HG03135 (cell line): ENCODE results near the gene ZDHHC1.

Experiments used
- ATAC-seq: cut with Tn5 transposase; IDR thresholded peaks from one replicate; pipeline ENCODE4 v1.9.1; 2021; ENCODE audit warnings: mild to moderate bottlenecking, moderate library complexity; ENCODE audit not compliant: unreplicated experiment

Gene ZDHHC1, protein sequence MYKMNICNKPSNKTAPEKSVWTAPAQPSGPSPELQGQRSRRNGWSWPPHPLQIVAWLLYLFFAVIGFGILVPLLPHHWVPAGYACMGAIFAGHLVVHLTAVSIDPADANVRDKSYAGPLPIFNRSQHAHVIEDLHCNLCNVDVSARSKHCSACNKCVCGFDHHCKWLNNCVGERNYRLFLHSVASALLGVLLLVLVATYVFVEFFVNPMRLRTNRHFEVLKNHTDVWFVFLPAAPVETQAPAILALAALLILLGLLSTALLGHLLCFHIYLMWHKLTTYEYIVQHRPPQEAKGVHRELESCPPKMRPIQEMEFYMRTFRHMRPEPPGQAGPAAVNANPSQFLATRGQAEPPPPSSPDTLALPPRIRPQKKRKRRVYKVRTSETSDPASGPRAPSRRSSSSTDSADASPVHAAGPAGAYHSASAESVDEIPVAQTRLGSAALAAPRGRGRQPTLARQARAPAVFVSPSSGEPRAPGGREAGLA

DNA sequence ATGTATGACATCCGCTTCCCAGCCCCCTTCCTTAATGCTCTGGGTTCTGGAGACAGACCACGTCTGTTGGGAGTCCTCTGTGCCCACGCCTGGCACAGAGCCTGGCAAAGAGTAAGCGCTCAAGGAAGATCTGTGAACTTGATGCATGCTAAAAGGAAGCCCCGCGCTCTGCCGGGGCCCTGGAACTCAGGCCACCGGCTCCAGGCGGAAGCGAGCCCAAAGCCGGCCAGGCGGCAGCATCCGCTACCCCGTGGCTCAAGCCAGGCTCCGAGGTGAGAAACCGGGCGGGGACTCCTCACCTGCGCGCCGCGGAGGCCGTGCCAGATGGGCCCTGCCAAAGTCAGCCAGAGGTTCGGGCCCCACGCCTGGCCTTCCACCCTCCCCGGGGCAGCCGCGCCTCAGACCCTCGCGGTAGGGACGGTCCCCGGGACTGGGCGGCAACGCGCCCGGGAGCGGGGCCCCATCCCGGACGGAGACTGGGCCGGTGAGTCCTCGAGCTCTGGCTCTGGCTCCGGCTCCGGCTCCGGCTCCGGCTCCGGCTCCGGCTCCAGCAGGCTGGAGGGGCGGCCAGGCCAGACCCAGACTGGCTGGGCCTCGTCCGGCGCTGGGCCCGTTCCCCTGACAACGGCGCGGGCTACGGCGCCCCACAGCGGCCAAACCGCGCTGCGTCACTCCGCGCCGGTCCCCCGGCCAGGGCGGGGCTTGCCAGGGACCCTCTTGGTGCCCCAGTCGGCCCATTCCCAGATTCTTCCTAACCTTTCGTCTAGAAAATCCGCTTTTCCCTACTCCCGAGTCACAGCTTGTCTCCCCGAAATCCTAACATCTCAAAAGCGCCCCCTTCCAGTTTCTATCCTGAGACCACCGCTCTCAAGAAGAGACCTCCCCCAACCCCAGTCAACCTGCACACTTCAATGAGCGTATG is at the start of gene ZDHHC1:
ZDHHC1 (minus strand) TSS at position 606 of the 922 bp plus-strand sequence. CDS start 8,702 bp downstream, outside the sequence.
- ATAC-seq, result peak; percentile 77

- ATAC-seq, result no peak
These were observed 48.3 kb upstream of the ZDHHC1 start for GRCh38 chr16:67464565-67464964.

- ATAC-seq, result no peak
These were observed 47.4 kb upstream of the ZDHHC1 start for GRCh38 chr16:67463691-67464090.

DNA sequence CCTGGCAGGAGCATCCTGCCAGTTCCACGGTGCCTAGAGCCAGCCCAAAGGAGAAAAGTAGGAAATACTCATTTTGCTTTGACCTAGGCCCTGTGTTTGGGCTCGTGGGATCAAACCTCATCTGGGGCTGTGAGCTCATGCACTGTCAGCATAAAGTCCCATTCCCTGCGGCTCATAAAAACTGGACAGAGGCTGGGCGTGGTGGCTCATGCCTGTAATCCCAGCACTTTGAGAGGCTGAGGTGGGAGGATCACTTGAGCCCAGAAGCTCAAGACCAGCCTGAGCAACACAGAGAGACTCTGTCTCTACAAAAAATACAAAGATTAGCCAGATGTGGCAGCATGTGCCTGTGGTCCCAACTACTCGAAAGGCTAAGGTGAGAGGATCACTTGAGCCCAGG is 46.8 kb upstream of the ZDHHC1 start:
- no peak for ATAC-seq

GRCh38 chr16:67462279-67462655 is 46.0 kb upstream of the ZDHHC1 start:
- ATAC-seq, result no peak

DNA sequence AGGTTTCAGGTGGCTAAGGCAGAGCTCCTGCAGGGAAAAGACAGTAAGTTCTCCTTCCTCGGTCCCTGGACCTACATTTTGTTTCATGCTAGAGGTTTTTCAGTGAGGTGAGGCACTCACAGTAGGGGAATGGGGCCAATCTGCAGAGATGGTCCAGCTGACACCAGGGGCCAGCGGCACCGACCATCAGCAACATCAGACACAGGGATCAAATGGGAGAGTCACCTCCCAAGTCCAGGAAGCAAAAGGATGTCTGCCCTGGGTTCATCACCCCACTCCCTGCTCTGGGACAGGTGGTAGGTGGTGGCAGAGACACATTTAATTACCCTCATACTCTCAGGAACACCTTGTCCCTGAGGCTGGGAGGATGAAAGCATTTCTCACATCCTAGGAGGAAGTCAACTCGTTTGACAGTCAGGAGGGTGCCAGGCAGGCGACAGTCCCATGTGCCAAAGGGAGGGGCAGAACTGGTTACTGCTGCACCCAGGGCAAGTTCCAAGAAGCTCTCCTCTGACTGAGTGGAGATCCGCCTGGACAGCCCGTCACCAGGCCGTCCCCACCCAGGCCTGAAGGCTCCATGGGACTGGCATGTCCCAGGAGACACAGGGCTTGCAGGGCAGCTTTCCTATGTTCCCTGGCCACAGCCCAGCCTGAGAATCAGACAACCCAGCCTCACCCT is 45.5 kb upstream of the ZDHHC1 start:
- ATAC-seq, result no peak

GRCh38 chr16:67460961-67461360 is 44.7 kb upstream of the ZDHHC1 start:
- no peak for ATAC-seq

- no peak for ATAC-seq
These were observed 43.9 kb upstream of the ZDHHC1 start for GRCh38 chr16:67460168-67460567.

DNA sequence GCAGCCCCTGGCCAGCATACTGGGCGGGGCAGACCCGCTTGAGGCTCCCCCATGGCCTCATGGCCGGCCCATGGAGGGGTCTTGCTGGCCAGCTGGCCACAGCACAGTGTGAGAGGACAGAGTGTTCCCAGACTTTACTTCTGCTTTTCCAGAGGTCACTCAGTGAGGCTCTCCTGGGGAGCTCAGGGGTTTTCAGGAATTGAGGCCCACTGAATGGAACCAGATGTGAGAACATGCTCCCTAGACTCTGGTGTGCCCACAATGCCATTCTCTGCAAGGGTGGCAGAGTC is 43.5 kb upstream of the ZDHHC1 start:
- no peak for ATAC-seq

DNA sequence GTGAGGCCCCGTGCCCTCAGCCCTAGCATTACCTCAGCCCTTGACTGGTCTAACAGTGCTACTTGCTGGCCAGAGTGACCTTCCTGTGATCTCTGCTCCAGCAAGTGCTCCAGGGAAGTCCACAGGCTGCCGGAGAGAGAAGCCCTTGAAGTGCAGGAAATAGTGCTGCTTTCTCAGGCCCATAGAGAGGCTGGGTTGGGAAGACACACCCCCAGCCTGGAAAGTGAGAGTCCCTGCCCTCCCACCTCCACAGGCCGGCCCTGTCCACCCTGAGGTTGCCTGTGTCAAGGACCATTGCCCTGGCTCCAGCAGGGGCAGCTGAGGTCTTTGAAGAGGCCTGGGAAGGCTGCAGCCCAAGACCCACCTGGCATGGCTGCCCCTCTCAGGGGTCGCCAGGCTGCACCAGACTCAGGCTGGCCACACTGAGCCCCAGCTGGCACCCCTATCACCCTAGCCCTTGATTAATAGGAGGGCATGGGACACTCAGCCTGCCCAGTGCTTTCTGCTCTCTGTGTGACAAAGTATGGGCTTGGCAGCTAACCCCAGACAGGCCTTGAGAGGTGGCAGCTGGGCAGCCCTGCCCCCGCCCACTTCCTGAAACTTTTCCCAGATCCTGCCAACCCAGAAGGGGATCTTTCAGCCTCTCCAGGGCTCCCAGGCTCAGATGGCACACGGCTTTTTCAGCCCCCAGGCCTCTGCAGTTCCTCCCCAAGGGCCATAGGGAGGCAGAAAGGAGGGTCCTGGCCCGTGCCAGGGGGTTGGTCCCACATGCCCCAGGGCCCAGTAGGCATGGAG is 43.0 kb upstream of the ZDHHC1 start:
- ATAC-seq, result no peak

DNA sequence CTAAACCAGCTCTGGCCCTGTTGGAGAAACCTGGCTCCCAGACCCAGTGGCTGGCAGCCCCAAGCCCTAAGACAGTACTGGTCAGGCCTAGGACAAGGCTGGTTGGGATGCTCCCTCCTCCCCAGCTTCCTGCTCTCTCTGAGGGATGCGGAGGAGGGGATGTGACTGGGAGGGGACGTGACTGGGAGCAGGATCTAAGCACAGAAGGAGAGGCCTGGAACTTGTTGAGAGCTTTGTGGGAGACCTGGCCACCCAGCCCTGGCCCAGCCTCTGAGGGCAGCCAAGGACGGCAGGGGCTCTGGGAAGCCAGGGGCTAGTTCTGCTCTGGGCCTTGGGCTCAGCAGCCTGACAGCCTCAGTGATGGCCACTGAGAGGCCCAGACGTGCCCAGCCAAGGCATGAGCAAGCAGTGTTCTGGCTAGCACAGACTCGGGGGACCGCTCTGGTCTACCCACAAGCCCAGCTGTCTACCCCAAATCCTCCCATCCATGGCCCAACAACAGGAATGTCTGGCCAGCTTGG is 41.9 kb upstream of the ZDHHC1 start:
- no peak for ATAC-seq

DNA sequence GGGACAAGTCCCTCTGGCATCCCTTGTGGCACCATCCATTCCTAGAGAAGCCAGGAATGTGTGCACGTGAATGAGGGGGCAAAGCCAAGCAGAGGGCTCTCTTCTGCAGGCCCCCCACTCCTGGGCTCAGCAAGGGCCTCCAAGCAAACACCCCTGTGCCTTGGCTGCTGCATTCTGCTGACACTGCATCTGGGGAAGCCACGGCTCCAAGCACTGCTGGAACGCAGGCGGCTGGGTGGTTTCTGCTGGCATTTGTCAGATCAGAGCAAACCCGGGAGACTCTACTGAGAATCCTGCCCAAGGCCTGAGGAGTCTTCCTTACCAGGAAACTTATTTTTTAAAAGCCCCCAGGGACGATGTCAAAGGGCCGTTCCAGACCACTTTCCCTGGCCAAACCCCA is 41.3 kb upstream of the ZDHHC1 start:
- no peak for ATAC-seq

DNA sequence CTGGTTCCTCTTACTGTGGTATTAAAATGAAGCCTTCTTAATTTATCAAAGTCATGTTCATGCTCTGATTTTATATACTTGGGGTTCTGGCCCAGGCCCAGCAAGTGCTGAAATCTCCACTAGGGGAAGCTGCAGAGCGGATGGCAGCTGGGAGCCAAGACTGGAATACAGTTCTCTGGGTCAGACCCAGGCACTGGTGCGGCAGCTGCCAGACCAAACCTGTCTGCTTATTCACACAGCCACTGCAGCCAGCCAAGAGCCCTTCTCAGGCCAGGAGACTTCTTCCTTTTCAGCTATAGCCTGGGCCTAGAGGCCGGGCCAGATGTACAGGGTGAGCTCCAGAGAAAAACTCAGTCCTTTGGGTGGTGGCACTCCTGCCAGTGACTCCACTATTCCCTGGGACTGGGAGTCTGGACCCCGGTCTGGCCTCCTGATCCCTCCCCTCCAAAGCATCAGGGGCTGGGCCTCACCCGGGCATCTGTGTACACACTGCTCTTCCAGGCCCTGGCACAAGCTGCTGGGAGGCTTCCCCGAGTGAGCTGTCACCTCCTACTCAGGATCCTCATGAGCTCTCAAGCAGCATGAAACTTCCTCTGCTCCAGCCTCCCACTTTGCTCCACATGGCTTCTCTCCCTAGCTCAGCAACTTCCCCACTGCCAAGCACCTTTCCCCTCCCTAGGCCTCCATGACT is 40.3 kb upstream of the ZDHHC1 start:
- ATAC-seq, result no peak

DNA sequence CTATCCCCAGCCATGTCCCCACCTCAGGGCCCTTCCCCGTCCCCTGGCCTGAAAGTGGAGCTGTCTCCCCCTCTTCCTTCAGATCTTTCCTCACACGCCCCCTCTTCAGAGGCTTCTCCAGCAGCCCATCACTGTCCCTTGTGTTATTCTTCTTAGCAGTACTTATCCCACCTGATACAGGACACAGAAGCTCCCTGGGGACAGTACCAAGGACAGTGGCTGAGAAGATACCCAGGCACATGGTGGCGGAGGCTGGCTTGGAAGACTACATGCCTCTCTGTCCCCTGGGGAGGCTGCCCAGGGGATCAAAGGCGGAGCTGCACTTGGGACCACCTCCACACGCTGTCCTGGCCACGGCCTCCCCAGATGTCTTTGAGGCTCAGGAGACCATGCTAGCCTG is 38.6 kb upstream of the ZDHHC1 start:
- no peak for ATAC-seq

DNA sequence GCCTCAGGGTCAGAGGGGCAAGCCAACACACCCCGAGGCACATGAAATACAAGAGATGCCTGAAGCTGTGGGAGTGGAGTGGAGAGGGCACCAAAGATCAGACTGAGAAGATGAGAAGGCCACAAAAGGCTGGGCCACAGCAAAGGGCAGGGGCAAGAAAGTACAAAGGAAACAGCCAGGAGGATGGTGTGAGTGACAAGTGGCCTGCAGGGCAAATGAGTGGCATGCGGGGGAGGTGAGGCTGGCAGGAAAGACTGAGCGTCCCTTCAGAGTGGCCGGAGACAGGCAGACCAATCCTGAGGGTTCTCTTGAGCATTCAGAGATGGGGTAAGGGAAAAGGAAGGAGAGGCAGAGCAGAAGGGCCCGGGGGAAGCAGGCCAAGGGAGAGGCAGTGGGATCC is 37.8 kb upstream of the ZDHHC1 start:
- ATAC-seq, result no peak

GRCh38 chr16:67451704-67452435 is 35.6 kb upstream of the ZDHHC1 start:
- no peak for ATAC-seq

- ATAC-seq, result no peak
These were observed 34.9 kb upstream of the ZDHHC1 start for GRCh38 chr16:67451061-67451703.

- ATAC-seq, result no peak
These were observed 33.5 kb upstream of the ZDHHC1 start for GRCh38 chr16:67449739-67450138.

DNA sequence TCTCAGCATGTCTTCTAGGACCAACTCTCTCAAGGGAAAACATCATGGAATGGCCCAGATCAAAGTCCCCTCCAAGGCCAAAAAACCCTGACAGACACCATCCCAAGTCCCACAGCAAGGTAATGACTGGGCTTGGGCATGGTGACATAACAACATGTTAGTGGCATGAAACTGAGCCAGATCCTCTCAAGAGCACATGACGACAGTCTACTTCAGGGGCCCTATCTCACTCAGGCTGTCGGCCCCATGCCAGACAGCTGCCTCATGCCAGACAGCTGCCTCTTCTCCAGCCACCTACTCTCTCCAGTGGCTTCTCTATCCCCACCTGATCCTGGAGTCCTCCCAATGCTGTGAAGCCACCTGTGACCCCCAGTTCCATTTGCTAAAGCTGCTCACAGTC is 33.1 kb upstream of the ZDHHC1 start:
- no peak for ATAC-seq
